ENCODE data around the gene TOPORS.
"Not testable (repeated sequence)": the region's sequence is repeated elsewhere in the genome, so short reads cannot be mapped to it uniquely, and the experiment has no call there.

Gene TOPORS

GRCh38 chr9:32571969-32572899 is 19.8 kb upstream of the TOPORS start:
- peak overlapping the region; percentile 81 for H3K4me3 ChIP-seq (ENCODE audit: low read length)
- peak; percentile 83 for DNase-seq (ENCODE audit: low read depth, low spot score)

GRCh38 chr9:32570262-32570661 is 17.9 kb upstream of the TOPORS start:
- H3K4me3 ChIP-seq (ENCODE audit: low read length) = no peak overlapping the region
- no peak for DNase-seq (ENCODE audit: low read depth, low spot score)

- H3K4me3 ChIP-seq (ENCODE audit: low read length) = no peak overlapping the region
- DNase-seq (ENCODE audit: low read depth, low spot score) = no peak
Measured at GRCh38 chr9:32566770-32567169, 14.4 kb upstream of the TOPORS start.

GRCh38 chr9:32565967-32566366 is 13.6 kb upstream of the TOPORS start:
- H3K4me3 ChIP-seq (ENCODE audit: low read length) = no peak overlapping the region
- DNase-seq (ENCODE audit: low read depth, low spot score) = no peak

- H3K4me3 ChIP-seq (ENCODE audit: low read length) = no peak overlapping the region
- no peak for DNase-seq (ENCODE audit: low read depth, low spot score)
Measured at GRCh38 chr9:32558408-32558934, 6.1 kb upstream of the TOPORS start.

- H3K4me3 ChIP-seq (ENCODE audit: low read length) = no peak overlapping the region
- DNase-seq (ENCODE audit: low read depth, low spot score) = no peak
Measured at GRCh38 chr9:32554591-32554990, 2.2 kb upstream of the TOPORS start.

- DNase-seq (ENCODE audit: low read depth, low spot score) = peak; percentile 49
Measured at GRCh38 chr9:32554107-32554506, 1.7 kb upstream of the TOPORS start.

GRCh38 chr9:32551276-32552051 is 922 bp downstream of the TOPORS start:
- H3K4me3 ChIP-seq (ENCODE audit: low read length) = peak overlapping the region; percentile 73
- peak; percentile 46 for DNase-seq (ENCODE audit: low read depth, low spot score)

More at GRCh38 chr9:32554107-32554506, 1.7 kb upstream of the TOPORS start:
- no peak overlapping the region for H3K4me3 ChIP-seq (ENCODE audit: low read length)

GRCh38 chr9:32550562-32551275 is 1.7 kb downstream of the TOPORS start:
- peak; percentile 94 for DNase-seq (ENCODE audit: low read depth, low spot score)
- peak overlapping the region; percentile 73 for H3K4me3 ChIP-seq (ENCODE audit: low read length)

- peak overlapping the region; percentile 73 for H3K4me3 ChIP-seq (ENCODE audit: low read length)
- DNase-seq (ENCODE audit: low read depth, low spot score) = no peak
Measured at GRCh38 chr9:32550150-32550561, 2.2 kb downstream of the TOPORS start.

GRCh38 chr9:32548213-32548612 is 4.2 kb downstream of the TOPORS start:
- not testable (repeated sequence) for DNase-seq (ENCODE audit: low read depth, low spot score); H3K4me3 ChIP-seq (ENCODE audit: low read length)

- H3K4me3 ChIP-seq (ENCODE audit: low read length) = no peak overlapping the region
- DNase-seq (ENCODE audit: low read depth, low spot score) = no peak
Measured at GRCh38 chr9:32545884-32546283, 6.5 kb downstream of the TOPORS start.

- DNase-seq (ENCODE audit: low read depth, low spot score) = no peak
- no peak overlapping the region for H3K4me3 ChIP-seq (ENCODE audit: low read length)
Measured at GRCh38 chr9:32543047-32543446, 9.3 kb downstream of the TOPORS start.

GRCh38 chr9:32533816-32534215 is 18.6 kb downstream of the TOPORS start:
- H3K4me3 ChIP-seq (ENCODE audit: low read length) = no peak overlapping the region
- no peak for DNase-seq (ENCODE audit: low read depth, low spot score)

GRCh38 chr9:32533336-32533735 is 19.1 kb downstream of the TOPORS start:
- DNase-seq (ENCODE audit: low read depth, low spot score) = no peak
- H3K4me3 ChIP-seq (ENCODE audit: low read length) = no peak overlapping the region

- DNase-seq (ENCODE audit: low read depth, low spot score) = no peak
- H3K4me3 ChIP-seq (ENCODE audit: low read length) = peak overlapping the region; percentile 81
Measured at GRCh38 chr9:32526707-32527048, 25.7 kb downstream of the TOPORS start.

GRCh38 chr9:32526041-32526706 is 26.2 kb downstream of the TOPORS start, which contains the start of gene RIGI:
Gene RIGI (minus strand): TSS chr9:32526196. CDS start chr9:32526166, 30 bp downstream.
- H3K4me3 ChIP-seq (ENCODE audit: low read length) = peak within 1 kb of the TSS; percentile 81
- peak; percentile 77 for DNase-seq (ENCODE audit: low read depth, low spot score)

GRCh38 chr9:32525709-32526030 is 26.7 kb downstream of the TOPORS start:
- H3K4me3 ChIP-seq (ENCODE audit: low read length) = peak overlapping the region; percentile 81
- DNase-seq (ENCODE audit: low read depth, low spot score) = no peak

Data from Jurkat, Clone E6-1 (cell line).